Fibroblast of skin of back (primary cell): ENCODE measurements around the gene LAMA4.

Source experiments
- DNase-seq: peaks from one replicate; pipeline ENCODE4 v3.0.0-alpha.2; 2013

Gene LAMA4

DNA sequence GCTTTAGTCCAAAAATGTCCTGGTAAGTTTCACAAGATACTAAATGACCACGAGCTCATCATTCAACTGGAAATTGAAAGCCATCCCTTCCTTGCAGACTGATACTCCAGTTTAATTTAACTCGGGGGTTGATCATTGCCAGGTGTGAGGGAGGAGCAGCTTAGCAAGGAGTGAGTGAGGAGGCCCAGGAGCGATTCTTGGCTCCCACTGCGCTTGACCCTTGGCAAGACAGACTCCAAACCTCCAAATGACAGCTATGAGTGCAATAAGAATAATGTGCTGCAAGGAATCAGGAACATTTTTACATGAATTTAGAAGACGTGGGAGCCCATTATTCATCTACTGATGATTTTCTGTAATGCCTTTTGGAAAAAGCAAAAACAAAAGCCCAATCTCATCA, 64.9 kb downstream of the LAMA4 start:
- no peak for DNase-seq

DNA sequence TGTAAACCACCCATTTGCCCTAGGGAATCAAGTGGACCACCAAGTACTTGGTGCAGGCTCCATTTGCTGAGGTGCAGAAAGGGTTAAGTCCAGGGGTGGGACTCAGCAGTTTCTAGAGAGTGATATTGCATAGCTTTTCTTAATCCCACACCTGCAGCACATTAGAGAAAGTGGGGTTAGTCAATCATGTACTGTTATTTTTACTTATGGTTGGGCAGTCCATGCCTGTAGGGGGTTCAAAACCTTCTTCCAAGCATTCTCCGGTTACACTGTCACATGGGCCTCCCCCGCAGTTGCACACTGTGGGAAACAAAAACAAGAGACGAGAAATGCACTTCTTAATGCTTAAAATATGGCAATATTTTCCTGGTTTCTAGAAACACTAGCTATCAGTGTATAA, 65.5 kb downstream of the LAMA4 start:
- peak; percentile 72 for DNase-seq

DNA sequence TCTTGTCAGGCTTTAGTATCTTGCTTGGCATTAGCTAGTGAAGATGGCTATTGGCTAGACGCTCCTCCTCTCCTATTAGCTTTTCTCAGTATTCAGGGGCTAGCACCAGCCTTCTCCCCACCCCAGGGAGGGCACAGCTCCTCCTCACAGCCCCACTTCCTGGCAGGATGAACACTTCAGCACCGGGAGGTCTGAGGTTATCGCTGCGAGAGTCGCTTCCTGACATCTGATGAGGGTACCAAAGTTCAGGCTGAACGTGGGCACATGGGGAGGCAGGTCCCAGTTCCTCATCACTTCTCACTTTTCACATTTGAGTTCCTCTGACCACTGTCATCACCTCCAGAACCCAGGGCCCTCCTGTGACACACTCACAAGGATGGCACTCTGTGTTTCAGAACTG, 66.6 kb downstream of the LAMA4 start:
- no peak for DNase-seq

DNA sequence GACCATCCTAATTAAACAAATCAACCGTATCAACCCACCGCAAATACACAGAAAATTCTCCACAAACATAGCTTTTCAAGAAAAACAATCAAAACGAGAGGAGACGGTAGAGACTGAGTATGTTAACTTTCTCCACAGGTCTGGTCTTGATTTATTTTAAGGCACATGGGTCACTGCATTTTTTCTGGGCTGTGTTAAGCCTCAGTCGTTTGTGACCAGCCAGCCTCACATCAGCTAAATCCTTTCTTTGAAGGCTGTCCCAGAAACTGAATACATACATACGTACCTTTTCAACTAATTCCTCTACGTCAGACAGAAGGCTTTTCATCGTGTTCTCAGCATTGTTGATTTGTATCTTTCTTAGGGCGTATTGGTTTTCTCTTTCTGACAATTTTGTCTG, 69.4 kb downstream of the LAMA4 start:
- DNase-seq: no peak

DNA sequence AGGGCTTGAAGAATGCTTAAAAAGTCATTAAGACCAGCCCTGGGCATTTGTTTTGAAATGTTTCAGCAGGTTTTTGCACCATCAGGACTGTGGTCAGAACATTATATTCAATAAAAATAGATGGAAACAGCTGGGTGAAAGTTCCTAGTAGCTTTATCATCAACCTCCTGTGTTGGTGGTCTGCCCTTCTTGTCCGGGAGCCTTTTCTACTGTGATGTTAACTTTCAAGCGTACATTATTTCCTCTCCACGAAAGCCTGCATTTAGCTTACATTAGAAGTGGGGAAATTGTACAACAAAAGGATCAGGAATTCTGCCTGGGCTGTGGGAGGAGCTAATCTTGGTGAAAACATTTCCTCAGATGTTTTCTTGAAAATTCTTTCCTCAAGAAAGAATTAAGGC, 71.1 kb downstream of the LAMA4 start:
- no peak for DNase-seq

DNA sequence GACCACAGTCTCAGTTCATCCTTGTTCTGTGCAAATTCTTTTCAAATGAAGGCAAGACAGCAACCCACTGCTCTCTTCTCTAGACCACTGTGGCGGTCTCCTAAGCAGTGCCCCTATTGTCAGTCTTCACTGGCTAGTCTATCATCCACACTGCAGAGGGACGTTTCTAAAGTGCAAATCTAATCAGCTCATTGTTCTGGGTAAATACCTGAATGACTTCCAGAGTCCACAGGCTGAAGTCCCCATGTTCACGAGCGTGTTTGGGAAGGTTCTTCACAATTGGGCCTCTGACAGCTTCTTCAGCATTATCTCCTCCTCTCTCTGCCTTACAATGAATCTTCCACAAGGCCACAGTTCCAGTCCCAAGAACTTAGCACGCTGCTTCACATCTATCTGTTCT, 73.2 kb downstream of the LAMA4 start:
- no peak for DNase-seq

DNA sequence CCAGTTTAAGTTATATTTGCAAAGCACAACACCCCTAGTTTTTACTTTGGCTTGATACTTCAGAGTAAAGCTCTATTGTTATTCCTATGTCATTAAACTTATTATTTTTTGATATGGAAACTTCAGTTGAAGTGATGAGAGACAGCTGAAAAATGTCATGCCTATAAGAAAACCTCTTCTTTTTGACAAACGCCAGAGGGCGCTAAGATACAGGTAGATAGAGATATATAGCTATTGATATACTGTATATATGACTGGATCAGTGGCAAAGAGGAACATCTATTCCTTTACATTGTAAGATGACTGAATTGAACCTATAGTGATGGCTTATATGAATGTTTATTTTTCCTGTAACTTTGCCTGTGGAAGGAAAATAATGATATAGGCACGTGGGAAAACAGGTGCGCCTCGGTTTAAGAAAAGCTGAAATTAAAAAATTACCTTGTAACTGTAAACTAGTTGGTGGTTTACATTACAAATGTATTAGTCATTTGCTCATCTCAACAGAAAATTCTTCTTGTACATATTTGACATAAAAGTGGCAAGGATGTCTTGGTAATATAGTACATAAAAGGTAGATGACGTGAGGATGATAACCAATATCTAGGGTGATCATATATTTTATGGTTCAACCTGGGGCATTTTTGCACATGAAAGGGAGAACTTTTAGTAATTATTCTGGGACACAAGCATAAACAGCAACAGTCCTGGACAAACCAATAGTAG, 74.1 kb downstream of the LAMA4 start:
- DNase-seq: peak; percentile 86

DNA sequence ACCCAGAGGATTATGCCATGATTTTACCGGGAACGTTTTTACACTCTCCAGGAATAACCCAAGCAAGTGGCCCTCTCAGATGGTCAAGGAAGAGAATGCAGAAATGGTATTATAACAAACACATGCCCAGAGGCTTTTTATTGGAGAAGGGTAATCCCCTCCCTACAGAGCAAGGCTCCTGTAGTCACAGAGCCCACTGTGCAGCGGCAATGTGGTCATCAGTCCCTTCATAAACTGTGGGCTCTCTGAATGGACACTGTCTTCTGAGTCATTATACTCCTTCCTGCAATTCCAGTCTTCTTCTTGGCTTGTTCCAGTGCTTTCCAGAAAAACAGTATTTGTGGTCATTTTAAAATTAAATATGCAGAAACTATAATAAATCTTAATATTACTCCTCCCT, 74.7 kb downstream of the LAMA4 start:
- DNase-seq: no peak

DNA sequence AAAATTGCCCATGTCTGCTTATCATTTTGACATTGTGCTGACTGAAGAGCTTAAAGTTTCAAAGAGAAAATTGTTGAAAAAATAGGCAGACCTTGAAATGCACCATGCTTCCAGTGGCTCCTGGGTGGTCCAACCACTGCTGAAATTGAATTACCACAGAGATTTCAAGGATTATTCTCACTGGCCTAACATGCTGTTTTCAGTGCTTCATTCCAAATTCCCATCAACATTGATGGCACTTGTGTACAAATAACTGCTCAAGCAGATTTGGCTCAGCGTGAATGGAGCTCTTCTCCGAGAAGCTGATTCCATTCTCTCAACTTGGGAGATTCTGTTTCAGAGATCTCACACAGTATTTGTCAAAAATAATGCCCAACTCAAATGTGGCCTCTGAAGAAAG, 75.5 kb downstream of the LAMA4 start:
- DNase-seq: no peak

DNA sequence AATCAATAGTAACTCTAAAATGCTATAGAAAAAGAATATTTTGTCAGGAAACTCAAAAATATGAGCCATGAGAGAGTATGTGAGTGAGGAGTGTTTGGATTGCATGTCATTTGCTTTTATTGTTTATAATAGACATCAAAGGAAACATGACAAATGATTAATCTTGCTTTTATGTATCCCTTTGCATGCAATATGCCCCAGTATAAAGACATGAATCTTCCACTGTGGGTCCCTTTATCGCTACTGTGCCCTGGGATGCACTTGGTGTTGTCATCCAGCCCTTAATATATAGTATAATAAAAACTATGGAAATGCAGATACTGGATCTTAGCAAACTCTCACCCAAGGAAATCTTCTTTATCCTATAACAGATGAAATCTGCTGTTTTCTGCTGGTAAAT, 77.3 kb downstream of the LAMA4 start:
- DNase-seq: no peak

DNA sequence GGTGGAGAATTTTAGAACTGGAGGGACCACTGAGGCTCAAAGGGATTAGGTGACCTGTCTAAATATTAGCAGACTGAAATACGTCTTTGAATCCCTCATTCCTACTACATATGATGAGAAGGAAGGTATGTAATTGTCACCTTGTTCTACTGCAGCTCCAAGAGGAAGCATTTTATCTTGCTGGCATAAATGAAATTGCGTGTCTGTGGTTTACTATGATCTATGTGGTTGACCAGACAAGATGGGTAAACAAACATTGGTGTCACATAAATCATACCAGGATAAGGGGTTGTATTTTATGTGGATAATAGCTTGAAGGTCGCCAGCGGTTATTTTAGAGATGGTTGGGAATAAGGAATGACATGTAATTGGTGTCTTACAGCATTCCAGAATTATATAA, 78.2 kb downstream of the LAMA4 start:
- no peak for DNase-seq

DNA sequence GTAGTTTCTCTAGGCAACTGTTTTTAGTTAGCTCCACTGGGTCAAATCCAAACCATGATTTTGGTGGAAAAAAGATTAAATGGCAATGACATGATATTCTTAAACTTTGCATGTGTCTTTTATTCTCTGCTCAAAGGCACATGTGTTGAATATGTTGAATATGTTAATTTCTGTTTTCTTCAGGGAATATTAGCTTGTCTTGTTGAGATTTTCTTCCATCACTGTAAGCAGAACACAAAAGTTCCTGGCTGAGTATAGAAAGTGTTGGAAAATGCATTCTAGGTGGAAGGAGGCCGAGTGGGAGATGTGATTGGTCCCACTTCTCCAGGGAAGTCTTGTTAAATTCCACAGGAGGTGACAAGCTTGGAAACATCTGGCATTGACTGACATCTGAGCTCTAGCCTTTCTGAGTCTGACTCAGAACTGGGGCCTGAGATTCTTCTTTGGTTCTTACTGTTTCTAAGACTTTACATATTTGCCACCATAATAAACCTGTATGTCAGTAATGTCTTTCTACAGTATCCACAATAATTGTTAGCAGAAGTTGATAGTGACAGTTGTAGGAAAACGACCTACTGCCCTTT, 81.1 kb downstream of the LAMA4 start:
- no peak for DNase-seq

DNA sequence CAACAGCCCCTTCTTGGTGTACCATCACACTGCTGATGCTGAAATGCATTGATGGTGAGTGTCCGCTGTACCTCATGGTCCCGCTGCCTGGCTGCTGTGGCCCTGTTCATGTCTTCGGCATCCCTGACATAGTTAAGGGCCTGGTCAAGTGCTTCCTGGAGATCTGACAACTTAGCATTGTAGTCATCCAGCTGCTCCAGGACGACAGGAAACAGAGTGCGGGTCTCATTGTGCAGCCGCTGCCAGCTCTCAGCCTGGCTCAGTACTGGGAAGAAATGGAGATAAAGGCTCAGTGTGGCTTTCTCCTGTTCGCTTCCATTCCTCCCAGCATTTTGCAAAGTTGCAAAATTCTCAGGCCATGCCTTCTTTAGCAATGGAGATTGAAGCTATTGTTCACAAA, 81.8 kb downstream of the LAMA4 start:
- no peak for DNase-seq

DNA sequence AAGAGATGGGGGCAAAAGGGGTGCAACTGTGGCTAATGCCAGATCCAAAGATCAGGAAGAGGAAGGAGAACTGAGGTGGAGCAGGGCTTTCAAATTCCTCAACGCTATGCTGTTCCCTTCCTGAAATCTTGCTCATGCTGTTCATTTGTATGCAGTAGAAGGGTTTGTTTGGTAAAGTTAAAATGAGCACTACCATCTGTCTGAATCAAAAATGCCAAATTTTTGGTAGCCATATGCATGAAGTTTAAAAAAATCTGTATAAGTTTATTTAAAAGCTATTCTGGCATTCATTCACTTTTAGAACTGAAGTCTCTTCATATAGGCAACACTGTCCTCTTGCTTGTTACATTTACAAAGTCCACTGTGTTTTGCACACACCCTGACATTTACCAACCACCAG, 84.8 kb downstream of the LAMA4 start:
- no peak for DNase-seq

DNA sequence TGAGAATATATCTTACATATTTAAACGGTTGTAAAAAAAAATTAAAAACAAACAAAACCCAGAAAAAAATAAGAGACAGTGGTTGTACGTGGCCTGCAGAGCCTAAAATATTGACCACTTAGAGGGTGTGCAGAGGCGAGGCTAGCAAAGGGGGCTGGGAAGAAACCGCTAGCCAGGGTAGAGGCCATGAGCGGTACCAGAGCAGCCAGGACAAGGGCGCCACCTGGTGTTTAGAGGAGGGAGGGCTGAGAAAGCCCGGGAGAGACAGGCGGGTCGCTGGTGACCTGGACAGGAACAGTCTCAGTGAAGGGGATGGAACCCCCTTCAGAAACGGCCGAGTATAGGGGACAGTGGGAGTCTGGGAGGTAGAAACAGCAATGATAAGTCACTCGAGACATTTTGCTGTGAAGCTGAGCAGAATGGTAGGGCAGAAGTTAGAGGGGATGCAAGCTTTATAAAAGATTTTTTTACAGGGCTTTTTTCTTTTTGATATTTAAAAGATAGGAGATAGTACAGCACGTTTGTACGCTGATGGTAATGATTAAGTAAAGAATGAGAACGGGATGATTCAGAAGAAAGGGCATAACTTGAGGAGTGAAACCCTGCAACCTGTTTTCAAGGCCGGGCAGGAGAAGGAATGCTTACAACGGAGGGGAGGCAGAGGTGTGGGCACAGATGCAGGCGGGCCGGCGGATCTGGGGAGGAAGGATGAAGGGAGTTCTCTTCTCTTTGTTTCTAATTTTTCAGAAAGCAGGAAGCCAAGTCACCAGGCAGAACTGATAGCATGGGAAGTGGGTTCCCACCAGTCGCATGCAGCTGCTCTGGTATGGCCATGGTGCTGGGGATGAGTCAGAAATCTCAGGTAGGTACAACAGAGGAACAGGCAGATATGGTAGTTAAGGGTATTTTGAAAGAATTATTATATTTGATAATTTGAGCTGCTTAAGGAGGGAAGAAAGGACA, 90.8 kb downstream of the LAMA4 start:
- peak; percentile 66 for DNase-seq

DNA sequence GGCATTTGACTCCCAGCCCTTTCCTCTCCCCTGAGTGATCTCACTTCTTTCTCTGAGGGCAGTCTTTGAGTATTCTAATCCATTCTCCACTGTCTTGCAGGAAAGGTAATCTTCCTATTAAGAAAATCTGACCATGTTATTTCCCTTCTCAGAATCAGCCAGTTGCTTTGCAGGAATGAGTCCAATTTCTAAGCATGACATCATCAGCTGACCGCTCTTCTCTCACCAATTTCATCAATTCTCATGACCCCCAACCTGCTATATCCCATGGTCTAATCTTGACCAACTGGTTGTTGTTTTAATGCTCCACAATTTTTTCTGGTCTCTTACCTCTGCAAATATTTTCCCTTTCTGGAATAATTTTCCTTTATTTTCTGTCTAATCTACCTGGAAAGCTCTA, 93.6 kb downstream of the LAMA4 start:
- DNase-seq: no peak

DNA sequence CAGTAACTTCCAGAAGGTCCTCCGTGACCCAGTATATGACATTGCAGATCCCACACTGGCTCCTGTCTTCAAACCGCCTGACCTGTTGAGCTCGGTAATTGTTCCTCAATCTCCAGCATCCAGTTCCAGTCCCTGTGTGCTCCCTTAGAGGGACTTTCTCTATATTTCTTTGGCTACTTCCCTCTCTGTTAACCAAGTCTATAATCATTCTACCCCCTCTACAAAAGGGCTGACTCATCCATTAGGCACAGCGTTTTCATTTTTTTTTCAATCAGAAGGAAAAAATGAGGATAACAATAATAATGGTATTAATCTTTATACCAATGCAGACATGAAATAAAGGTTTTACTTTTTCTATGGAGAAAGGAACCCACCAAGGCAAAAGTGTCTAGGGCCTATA, 97.7 kb downstream of the LAMA4 start:
- peak; percentile 22 for DNase-seq

DNA sequence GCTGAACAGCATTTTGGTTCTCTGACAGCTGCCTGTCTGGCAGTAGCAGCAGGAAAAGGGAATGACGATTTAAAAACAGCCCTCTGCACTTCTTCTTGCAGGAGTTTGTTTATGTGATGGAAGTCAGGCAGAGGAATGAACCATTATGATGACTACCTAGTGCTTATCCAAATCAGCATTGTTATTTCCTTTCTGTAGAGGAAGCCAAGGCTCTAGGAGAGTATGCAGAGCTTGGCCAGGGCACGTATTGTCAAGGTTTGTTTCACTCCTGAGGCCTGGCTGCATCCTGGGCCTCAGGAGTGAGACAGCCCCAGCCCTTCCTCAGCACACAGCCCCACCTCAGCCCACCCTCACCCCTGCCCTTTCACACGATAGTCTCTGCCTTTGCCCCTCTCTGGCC, 98.5 kb downstream of the LAMA4 start:
- DNase-seq: no peak

DNA sequence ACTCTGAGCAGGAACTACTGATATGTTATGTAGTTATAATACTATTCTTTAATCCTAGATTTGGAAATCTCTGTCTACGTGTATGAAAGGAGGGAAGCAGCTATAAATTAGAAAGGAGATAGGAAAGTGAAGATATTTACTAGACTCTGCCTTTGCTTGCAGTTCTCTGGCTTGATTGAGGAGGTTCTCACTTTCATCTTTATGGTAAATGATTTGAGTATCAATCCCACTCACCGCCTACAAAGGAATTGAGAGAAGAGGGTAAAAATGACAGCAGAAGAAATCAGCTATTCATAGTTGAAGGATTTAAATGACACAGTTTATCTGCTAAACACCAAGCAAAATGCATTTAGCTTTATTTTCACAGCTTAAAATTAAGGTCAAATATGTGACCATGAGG, 99.7 kb downstream of the LAMA4 start:
- no peak for DNase-seq

DNA sequence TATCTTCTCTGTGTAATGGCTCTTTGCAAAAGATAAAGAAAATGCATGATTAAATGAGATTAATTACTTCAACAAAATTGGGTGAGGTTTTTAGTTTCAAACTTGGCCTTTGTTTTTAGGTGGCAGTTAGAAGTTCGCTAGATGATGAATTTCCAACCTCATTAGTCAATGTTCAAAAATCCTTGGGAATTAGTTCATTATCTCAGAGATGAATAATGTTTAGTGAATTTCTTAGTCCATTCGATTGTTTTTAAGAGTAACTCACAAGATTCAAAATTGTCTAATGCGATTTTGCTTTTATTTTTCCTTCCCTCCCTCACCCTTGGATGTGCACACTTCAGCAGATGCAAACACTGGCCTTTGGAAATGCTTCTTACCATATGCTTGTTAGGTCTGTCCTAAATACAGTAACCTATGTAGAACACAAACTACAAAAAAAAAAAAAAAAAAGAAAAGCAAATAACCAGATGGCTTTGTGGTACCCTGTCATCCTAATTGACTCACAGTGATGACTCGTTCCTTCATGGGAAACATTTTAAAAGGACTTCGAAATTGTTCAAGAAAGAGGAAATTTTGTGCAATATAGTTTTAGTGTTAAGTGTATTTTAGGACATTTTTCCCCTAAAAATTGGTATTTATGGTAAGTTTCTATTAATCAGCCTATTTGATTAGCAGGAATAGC, 100.3 kb downstream of the LAMA4 start:
- peak; percentile 88 for DNase-seq

DNA sequence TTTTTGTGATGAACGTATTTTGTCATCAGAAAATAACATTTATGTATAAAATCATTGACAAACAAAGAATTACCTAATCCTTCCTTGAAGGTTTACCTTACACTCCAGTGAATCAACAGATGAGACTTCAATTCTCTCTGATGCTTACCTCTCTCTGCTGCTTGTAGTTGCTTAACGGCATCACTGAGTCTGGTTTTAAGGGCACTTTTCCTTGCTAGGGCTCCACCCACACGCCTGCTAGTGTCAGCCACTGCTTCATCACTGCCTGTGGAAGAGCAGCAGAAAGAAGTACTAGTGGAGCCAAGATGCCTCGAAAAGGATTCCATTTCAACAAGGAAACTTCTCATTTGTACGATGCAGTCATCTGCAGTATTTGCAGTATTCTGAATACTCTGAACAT, 104.0 kb downstream of the LAMA4 start:
- DNase-seq: no peak

DNA sequence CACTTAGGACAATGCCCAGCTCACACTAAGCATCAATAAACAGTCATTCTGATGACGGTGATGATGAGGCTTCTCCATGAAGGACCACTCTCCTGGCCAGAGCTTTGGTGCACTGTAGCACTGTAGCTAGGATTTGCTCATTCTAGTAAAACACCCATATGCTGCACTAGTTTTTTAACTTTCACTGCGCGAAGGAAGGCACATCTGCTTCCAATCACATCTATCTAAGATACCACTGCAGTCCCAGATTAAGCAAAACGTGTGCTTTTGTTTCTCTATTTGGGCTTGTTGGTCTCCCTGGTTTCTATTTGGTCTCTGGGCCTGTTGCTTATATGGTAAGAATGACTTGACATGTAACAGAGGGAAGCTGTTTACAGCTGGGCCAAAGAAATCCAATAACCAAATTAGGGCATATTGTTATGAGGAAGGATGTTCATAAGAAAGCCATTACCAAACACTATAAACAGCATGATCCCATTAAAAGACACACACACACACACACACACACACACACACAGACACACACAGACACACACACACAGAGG, 104.6 kb downstream of the LAMA4 start:
- peak; percentile 77 for DNase-seq

DNA sequence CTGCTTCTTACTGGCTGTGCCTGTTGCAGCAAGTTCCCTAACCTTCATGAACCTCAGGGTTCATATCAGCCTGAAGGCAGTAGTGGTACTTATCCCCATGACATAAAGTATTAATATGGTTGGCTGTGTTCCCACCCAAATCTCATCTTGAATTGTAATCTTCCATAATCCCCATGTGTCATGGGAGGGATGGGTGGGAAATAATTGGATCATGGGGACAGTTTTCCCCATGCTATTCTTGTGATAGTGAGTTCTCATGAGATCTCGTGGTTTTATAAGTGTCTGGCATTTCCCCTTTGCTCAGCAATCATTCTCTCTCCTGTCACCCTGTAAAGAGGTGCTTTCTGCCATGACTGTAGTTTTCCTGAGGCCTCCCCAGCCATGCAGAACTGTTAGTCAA, 105.1 kb downstream of the LAMA4 start:
- peak; percentile 39 for DNase-seq
